Heart left ventricle (tissue), 16 donors: ENCODE data around the gene TBCD. TPM values are rescaled to one million over a fixed set of nuclear protein-coding genes. Genes with fewer than 3 reads are reported as not detected.
"Not testable (repeated sequence)": the region's sequence is repeated elsewhere in the genome, so short reads cannot be mapped to it uniquely, and the experiment has no call there.

ENCODE experiments used
- ATAC-seq, 4 donors: fragments of 200-7000 bp; cut with Tn5 transposase; one replicate each; pipeline ENCODE4 v1.9.1; 2020 to 2022; ENCODE audit warnings: moderate library complexity in 4 of 4, mild to moderate bottlenecking in 3 of 4, moderate number of reproducible peaks in 1 of 4
- DNase-seq, 5 donors: peaks; one replicate each; pipeline ENCODE4 v3.0.0-alpha.2; 2020
- H3K27ac ChIP-seq, 12 donors: fragments of 200-600 bp; sonication (generic) in 4 of 12; one replicate each; pipeline versions ENCODE4 v1.5.0 to v1.8.0; 2016 to 2022; ENCODE audit warnings: mild to moderate bottlenecking in 2 of 12
- H3K27me3 ChIP-seq, 9 donors: fragments of 200-600 bp; sonication (generic) in 2 of 9; one replicate each; pipeline versions ENCODE4 v1.5.1 to v1.8.0; 2016 to 2022; ENCODE audit warnings: mild to moderate bottlenecking in 3 of 9
- H3K36me3 ChIP-seq, 9 donors: fragments of 200-600 bp; sonication (generic) in 2 of 9; one replicate each; pipeline versions ENCODE4 v1.5.0 to v1.8.0; 2018 to 2022; ENCODE audit warnings: mild to moderate bottlenecking in 2 of 9
- H3K4me1 ChIP-seq, 12 donors: fragments of 200-600 bp; sonication (generic) in 4 of 12; one replicate each; pipeline versions ENCODE4 v1.5.0 to v1.8.0; 2016 to 2022; ENCODE audit warnings: mild to moderate bottlenecking in 3 of 12
- H3K4me3 ChIP-seq, 12 donors: fragments of 200-600 bp; sonication (generic) in 4 of 12; one replicate each; pipeline versions ENCODE4 v1.5.0 to v1.8.0; 2017 to 2022; ENCODE audit warnings: mild to moderate bottlenecking in 9 of 12, moderate library complexity in 4 of 12
- H3K9me3 ChIP-seq, 12 donors: fragments of 200-600 bp; sonication (generic) in 4 of 12; one replicate each; pipeline versions ENCODE4 v1.5.0 to v1.8.0; 2016 to 2022; ENCODE audit warnings: mild to moderate bottlenecking in 1 of 12
- POLR2A ChIP-seq, 2 donors: fragments of 450-650 bp; IDR thresholded peaks; one replicate each; pipeline ENCODE4 v1.6.1; 2017; ENCODE audit warnings: antibody characterized with exemption in 2 of 2, mild to moderate bottlenecking in 2 of 2, moderate library complexity in 2 of 2
- whole genome bisulfite sequencing, 4 donors: extraction: QIAGEN DNeasy Blood & Tissue Kit in 2 of 4; methylation state at CpG; one replicate each; pipeline versions ENCODE4 v1.1.5 to v1.1.7; 2013 to 2018; 5-methylcytosine and 5-hydroxymethylcytosine counted together
- intact Hi-C, 10 donors: fragments of 100-400 bp; cut with DNase I; formaldehyde crosslinking; loops; one replicate each; pipeline versions ENCODE4 v1.11.1 to v1.14.2; 2022
- polyA plus RNA-seq, 2 donors: library from polyadenylated mRNA; stranded (reverse); fragments of 200-250 nt; gene quantifications; one replicate each; pipeline ENCODE4 v1.2.3, GENCODE V29; 2013
- total RNA-seq, 9 donors: library from RNA; depleted of rRNA in 2 of 9; stranded (reverse); fragments of >200 nt in 2 of 9; fragmentation: NEBNext Ultra II Directional in 3 of 9; extraction: Animal tissue kit (Norgen Biotek cat#: 25700) in 3 of 9; gene quantifications; one replicate each; pipeline versions ENCODE4 v1.1.0 to v1.2.4, GENCODE V29; 2016 to 2023
- TF ChIP-seq, protein P1 (sequence below), 12 donors: fragments of 200-600 bp; sonication (generic) in 4 of 12; IDR thresholded peaks; one replicate each; pipeline versions ENCODE4 v1.5.0 to v1.8.0; 2018 to 2022; ENCODE audit warnings: antibody characterized with exemption in 12 of 12, mild to moderate bottlenecking in 5 of 12
- donor health status: ischemic (EF 13 %, LVEDD 7.1; RV severe dilation, severe dysfunction).
- donor health status: healthy with polysubstance abuse.
- donor health status: DM: no; HTN: yes; CAD: no.
- donor health status: DM: no; HTN: no; CAD: no.
- donor health status: ischemic (EF 25% LVEDD 6.9; RV normal size, moderate dysfunction).
- donor health status: ischemic (EF 25% LVEDD 5.7; RV mildly dilated, moderate dysfunction).
- donor health status: healthy.
- donor health status: DM: yes; HTN: yes; CAD: no.
- donor health status: ischemic (EF 35%, LVEDD 5.7; RV mildly dilated, moderate dysfunction).
- donor health status: nonischemic (EF 11% LVEDD 7.7; RV severe dilation, severe dysfunction).
- donor health status: DM: yes; HTN: yes; CAD: no.
- donor health status: PGD.
- donor health status: ischemic (EF 29% LVEDD 5.4; RV normal size, mild dysfunction).
- donor health status: nonischemic (EF 23%, LVEDD 6.1; RV moderate dilation, normal function).

Gene TBCD
- total and polyA plus RNA-seq, 11 donors: 36.9 to 98.4 (median 58.5) TPM

DNA sequence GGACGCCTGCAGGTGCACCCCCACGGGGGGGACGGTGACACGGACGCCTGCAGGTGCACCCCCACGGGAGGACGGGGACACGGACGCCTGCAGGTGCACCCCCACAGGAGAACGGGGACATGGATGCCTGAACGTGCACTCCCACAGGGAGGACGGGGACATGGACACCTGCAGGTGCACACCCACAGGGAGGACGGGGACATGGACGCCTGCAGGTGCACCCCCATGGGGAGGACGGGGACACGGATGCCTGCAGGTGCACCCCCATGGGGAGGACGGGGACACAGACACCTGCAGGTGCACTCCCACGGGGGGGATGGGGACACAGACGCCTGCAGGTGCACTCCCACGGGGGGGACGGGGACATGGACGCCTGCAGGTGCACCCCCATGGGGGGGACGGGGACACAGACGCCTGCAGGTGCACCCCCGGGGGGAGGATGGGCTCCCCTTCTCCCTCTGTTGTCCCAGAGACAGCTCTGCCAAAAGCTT is 213.0 kb downstream of the TBCD start:
- ATAC-seq (no peak), DNase-seq (no peak)
- Histone ChIP-seq H3K27me3 (no peaks in the 10 kb centered on the region), H3K9me3 (no peaks in the 10 kb centered on the region), H3K36me3 (no peaks in the 10 kb centered on the region), H3K4me1 (peaks cover 2 to 13% (median 9%) of the 10 kb centered on the region in 12 donors), H3K27ac (no peak overlapping the region), H3K4me3 (no peak overlapping the region)
- TF ChIP-seq, protein P1, sequence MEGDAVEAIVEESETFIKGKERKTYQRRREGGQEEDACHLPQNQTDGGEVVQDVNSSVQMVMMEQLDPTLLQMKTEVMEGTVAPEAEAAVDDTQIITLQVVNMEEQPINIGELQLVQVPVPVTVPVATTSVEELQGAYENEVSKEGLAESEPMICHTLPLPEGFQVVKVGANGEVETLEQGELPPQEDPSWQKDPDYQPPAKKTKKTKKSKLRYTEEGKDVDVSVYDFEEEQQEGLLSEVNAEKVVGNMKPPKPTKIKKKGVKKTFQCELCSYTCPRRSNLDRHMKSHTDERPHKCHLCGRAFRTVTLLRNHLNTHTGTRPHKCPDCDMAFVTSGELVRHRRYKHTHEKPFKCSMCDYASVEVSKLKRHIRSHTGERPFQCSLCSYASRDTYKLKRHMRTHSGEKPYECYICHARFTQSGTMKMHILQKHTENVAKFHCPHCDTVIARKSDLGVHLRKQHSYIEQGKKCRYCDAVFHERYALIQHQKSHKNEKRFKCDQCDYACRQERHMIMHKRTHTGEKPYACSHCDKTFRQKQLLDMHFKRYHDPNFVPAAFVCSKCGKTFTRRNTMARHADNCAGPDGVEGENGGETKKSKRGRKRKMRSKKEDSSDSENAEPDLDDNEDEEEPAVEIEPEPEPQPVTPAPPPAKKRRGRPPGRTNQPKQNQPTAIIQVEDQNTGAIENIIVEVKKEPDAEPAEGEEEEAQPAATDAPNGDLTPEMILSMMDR (IDR thresholded peaks at IDR 0.05): no peak
- TF ChIP-seq POLR2A (IDR thresholded peaks at IDR 0.05): no peak
- intact Hi-C loops: loop anchor here in 2 of 10 donors (5.0 kb wide), 1 partner anchor 183 kb away; no protein-coding TSS in a partner anchor
- WGBS, 4 donors: 88 to 91% (median 89%) methylated on average over 16 to 25 of the region's 25 CpGs

DNA sequence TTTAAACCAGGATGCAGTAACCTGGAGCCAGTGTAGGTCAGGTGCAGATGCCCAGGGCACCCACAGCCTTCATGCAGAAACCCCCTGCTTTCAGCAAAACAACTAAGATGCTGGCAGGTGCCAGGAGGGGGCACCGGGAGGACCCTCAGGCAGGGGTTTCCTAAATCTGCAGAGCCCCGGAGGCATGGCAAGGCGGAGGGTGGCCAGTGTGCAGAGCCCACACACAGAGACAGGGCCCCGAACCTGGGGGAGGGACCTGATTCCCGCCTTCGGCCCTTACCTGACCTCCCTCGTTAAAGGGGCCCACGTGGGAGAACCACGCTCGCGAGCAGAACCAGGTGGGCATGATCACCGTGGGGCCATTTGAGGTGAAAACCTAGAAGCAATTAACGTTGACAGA is 213.5 kb downstream of the TBCD start:
- TF ChIP-seq, protein P1 (IDR thresholded peaks at IDR 0.05): no peak
- TF ChIP-seq POLR2A (IDR thresholded peaks at IDR 0.05): no peak
- 92 to 97% (median 94%) methylated on average over 8 to 13 of the region's 13 CpGs for WGBS, 4 donors
- intact Hi-C loops: no loop called here

GRCh38 chr17:82966415-82966814 is 214.6 kb downstream of the TBCD start:
- TF ChIP-seq POLR2A (IDR thresholded peaks at IDR 0.05): no peak
- TF ChIP-seq, protein P1 (IDR thresholded peaks at IDR 0.05): no peak
- intact Hi-C loops: no loop called here
- Histone ChIP-seq H3K27ac (no peak overlapping the region), H3K36me3 (no peaks in the 10 kb centered on the region), H3K9me3 (no peaks in the 10 kb centered on the region), H3K4me1 (peaks cover 2 to 13% (median 9%) of the 10 kb centered on the region in 12 donors), H3K27me3 (no peaks in the 10 kb centered on the region), H3K4me3 (no peak overlapping the region)
- DNase-seq (no peak), ATAC-seq (no peak)
- 94 to 96% (median 95%) methylated on average over 7 of the region's 7 CpGs for WGBS, 4 donors

More for the DNA sequence above, 213.5 kb downstream of the TBCD start:
- peaks cover 2 to 13% (median 9%) of the 10 kb centered on the region in 12 donors for H3K4me1 ChIP-seq
- H3K9me3 ChIP-seq: no peaks in the 10 kb centered on the region
- no peaks in the 10 kb centered on the region for H3K27me3 ChIP-seq
- ATAC-seq (no peak), DNase-seq (no peak)
- no peaks in the 10 kb centered on the region for H3K36me3 ChIP-seq
- no peak overlapping the region for H3K27ac ChIP-seq
- no peak overlapping the region for H3K4me3 ChIP-seq

DNA sequence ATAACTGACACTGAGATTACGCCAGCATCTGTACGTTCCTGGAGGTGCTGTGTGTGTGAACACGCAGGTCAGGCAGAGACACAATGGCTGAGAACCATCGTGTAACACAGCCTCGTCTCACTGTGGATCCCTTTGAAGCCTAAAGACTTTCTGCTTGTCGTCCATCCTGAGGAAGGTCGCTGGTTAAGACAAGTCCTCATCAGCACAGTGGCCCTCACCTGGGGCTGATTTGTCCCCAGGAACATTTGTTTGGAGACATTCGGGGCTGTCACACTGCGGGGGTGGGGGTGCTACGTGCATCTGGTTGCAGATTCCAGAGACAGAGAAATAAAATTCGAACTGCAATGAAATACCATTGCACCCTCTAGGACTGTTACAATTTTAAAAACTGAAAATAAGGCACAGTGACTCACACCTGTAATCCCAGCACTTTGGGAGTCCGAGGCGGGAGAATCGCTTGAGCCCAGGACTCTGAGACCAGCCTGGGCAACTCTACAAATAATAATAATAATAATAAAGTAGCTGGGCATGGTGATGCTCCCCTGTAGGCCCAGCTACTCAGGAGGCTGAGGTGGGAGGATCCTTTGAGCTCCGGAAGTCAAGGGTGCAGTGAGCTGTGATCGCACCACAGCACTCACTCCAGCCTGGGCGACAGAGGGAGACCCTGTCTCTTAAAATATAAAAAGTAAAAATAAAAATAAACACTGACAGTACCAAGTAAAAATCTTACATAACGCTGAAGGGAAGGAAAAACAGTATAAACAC is 215.6 kb downstream of the TBCD start:
- 92 to 93% (median 92%) methylated on average over 18 of the region's 18 CpGs for WGBS, 4 donors
- no peak overlapping the region for H3K27ac ChIP-seq
- no peaks in the 10 kb centered on the region for H3K36me3 ChIP-seq
- intact Hi-C loops: no loop called here
- H3K27me3 ChIP-seq: no peaks in the 10 kb centered on the region
- TF ChIP-seq, protein P1 (IDR thresholded peaks at IDR 0.05): no peak
- TF ChIP-seq POLR2A (IDR thresholded peaks at IDR 0.05): no peak
- H3K9me3 ChIP-seq: no peaks in the 10 kb centered on the region
- ATAC-seq: no peak
- no peak for DNase-seq
- H3K4me1 ChIP-seq: peaks cover 2 to 13% (median 9%) of the 10 kb centered on the region in 12 donors
- no peak overlapping the region for H3K4me3 ChIP-seq

DNA sequence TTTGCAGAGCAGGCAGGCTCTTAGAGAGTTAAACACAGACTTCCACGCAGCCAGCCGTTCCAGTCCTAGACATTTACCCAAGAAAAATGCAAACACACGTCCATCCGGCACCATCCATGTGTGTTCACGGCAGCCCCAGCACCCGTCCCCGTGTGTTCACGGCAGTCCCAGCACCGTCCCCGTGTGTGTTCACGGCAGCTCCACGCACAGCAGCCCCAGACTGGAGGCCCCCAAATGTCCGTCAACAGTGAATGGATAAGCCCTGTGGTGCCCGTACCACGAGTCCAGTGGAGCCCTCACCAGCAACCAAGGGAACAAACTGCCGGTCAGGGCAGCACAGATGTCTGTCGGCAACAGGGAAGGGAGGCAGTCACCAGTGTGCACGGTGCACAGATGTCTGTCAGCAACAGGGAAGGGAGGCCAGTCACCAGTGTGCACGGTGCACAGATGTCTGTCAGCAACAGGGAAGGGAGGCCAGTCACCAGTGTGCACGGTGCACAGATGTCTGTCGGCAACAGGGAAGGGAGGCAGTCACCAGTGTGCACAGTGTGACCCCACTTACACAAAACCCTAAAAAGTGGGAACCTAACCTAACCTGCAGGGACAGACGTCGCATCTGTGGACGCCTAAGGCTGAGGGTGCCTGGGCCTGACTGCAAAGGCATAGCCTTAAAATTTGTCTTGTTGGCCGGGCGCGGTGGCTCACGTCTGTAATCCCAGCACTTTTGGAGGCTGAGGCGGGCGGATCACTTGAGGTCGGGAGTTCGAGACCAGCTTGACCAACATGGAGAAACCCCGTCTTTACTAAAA is 216.4 kb downstream of the TBCD start:
- H3K36me3 ChIP-seq, H3K4me3 ChIP-seq, H3K4me1 ChIP-seq, H3K27ac ChIP-seq, H3K9me3 ChIP-seq, DNase-seq, intact Hi-C loops, H3K27me3 ChIP-seq, ATAC-seq: not testable (repeated sequence)
- WGBS, 4 donors: 83 to 86% (median 84%) methylated on average over 33 of the region's 33 CpGs
